ENCODE results near the gene STRA6.

Gene STRA6

GRCh38 chr15:74185710-74186348, 16.8 kb downstream of the STRA6 start:
- Histone ChIP-seq H3K36me3 (ENCODE audit: insufficient read depth, insufficient read length, low read length) (peaks cover 6% of the 10 kb centered on the region), H3K9me3 (ENCODE audit: insufficient read depth, low read length) (no peaks in the 10 kb centered on the region), H3K4me1 (ENCODE audit: insufficient read depth, insufficient read length) (no peaks in the 10 kb centered on the region), H3K27me3 (ENCODE audit: insufficient read depth, insufficient read length) (no peaks in the 10 kb centered on the region), H3K9ac (ENCODE audit: insufficient read length, low read depth) (no peak overlapping the region), H3K4me3 (ENCODE audit: insufficient read length, low read depth) (no peak overlapping the region)
- no peak for DNase-seq (ENCODE audit: low read depth, low spot score)
- TF ChIP-seq YY1 (IDR thresholded peaks at IDR 0.05; ENCODE audit: insufficient read depth, insufficient read length) (no peak), SUZ12 (IDR thresholded peaks at IDR 0.05; ENCODE audit: extremely low read depth, insufficient read depth, insufficient read length) (no peak), ZNF274 (IDR thresholded peaks at IDR 0.05; ENCODE audit: low read depth, low read length) (no peak)

- no peaks in the 10 kb centered on the region for H3K27me3 ChIP-seq (ENCODE audit: insufficient read depth, insufficient read length)
- peaks cover 11% of the 10 kb centered on the region for H3K36me3 ChIP-seq (ENCODE audit: insufficient read depth, insufficient read length, low read length)
- H3K4me3 ChIP-seq (ENCODE audit: insufficient read length, low read depth), result no peak overlapping the region
- peaks cover 7% of the 10 kb centered on the region for H3K4me1 ChIP-seq (ENCODE audit: insufficient read depth, insufficient read length)
- no peak overlapping the region for H3K9ac ChIP-seq (ENCODE audit: insufficient read length, low read depth)
- TF ChIP-seq SUZ12 (IDR thresholded peaks at IDR 0.05; ENCODE audit: extremely low read depth, insufficient read depth, insufficient read length) (no peak), YY1 (IDR thresholded peaks at IDR 0.05; ENCODE audit: insufficient read depth, insufficient read length) (no peak), ZNF274 (IDR thresholded peaks at IDR 0.05; ENCODE audit: low read depth, low read length) (no peak)
- H3K9me3 ChIP-seq (ENCODE audit: insufficient read depth, low read length), result no peaks in the 10 kb centered on the region
- no peak for DNase-seq (ENCODE audit: low read depth, low spot score)
Measured at GRCh38 chr15:74184582-74185091, 17.9 kb downstream of the STRA6 start.

- Histone ChIP-seq H3K9ac (ENCODE audit: insufficient read length, low read depth) (no peak overlapping the region), H3K4me1 (ENCODE audit: insufficient read depth, insufficient read length) (peaks cover 21% of the 10 kb centered on the region), H3K27me3 (ENCODE audit: insufficient read depth, insufficient read length) (no peaks in the 10 kb centered on the region), H3K36me3 (ENCODE audit: insufficient read depth, insufficient read length, low read length) (peaks cover 11% of the 10 kb centered on the region), H3K4me3 (ENCODE audit: insufficient read length, low read depth) (no peak overlapping the region), H3K9me3 (ENCODE audit: insufficient read depth, low read length) (no peaks in the 10 kb centered on the region)
- TF ChIP-seq YY1 (IDR thresholded peaks at IDR 0.05; ENCODE audit: insufficient read depth, insufficient read length), result no peak
- no peak for TF ChIP-seq ZNF274 (IDR thresholded peaks at IDR 0.05; ENCODE audit: low read depth, low read length)
- no peak for TF ChIP-seq SUZ12 (IDR thresholded peaks at IDR 0.05; ENCODE audit: extremely low read depth, insufficient read depth, insufficient read length)
- DNase-seq (ENCODE audit: low read depth, low spot score), result no peak
Measured at GRCh38 chr15:74182131-74182530, 20.5 kb downstream of the STRA6 start.

- H3K9ac ChIP-seq (ENCODE audit: insufficient read length, low read depth), result no peak overlapping the region
- no peak overlapping the region for H3K4me3 ChIP-seq (ENCODE audit: insufficient read length, low read depth)
- TF ChIP-seq ZNF274 (IDR thresholded peaks at IDR 0.05; ENCODE audit: low read depth, low read length), result no peak
- no peak for DNase-seq (ENCODE audit: low read depth, low spot score)
- no peaks in the 10 kb centered on the region for H3K9me3 ChIP-seq (ENCODE audit: insufficient read depth, low read length)
- H3K27me3 ChIP-seq (ENCODE audit: insufficient read depth, insufficient read length), result no peaks in the 10 kb centered on the region
- H3K4me1 ChIP-seq (ENCODE audit: insufficient read depth, insufficient read length), result peaks cover 29% of the 10 kb centered on the region
- peaks cover 11% of the 10 kb centered on the region for H3K36me3 ChIP-seq (ENCODE audit: insufficient read depth, insufficient read length, low read length)
Measured at GRCh38 chr15:74180881-74181602, 21.5 kb downstream of the STRA6 start.

- H3K27me3 ChIP-seq (ENCODE audit: insufficient read depth, insufficient read length), result no peaks in the 10 kb centered on the region
- DNase-seq (ENCODE audit: low read depth, low spot score), result no peak
- H3K36me3 ChIP-seq (ENCODE audit: insufficient read depth, insufficient read length, low read length), result peaks cover 11% of the 10 kb centered on the region
- peaks cover 35% of the 10 kb centered on the region for H3K4me1 ChIP-seq (ENCODE audit: insufficient read depth, insufficient read length)
- H3K9me3 ChIP-seq (ENCODE audit: insufficient read depth, low read length), result no peaks in the 10 kb centered on the region
- no peak overlapping the region for H3K9ac ChIP-seq (ENCODE audit: insufficient read length, low read depth)
- no peak for TF ChIP-seq ZNF274 (IDR thresholded peaks at IDR 0.05; ENCODE audit: low read depth, low read length)
- no peak for TF ChIP-seq YY1 (IDR thresholded peaks at IDR 0.05; ENCODE audit: insufficient read depth, insufficient read length)
- no peak for TF ChIP-seq SUZ12 (IDR thresholded peaks at IDR 0.05; ENCODE audit: extremely low read depth, insufficient read depth, insufficient read length)
- no peak overlapping the region for H3K4me3 ChIP-seq (ENCODE audit: insufficient read length, low read depth)
Measured at GRCh38 chr15:74179983-74180880, 22.4 kb downstream of the STRA6 start.

GRCh38 chr15:74179101-74179841, 23.3 kb downstream of the STRA6 start:
- Histone ChIP-seq H3K4me1 (ENCODE audit: insufficient read depth, insufficient read length) (peaks cover 35% of the 10 kb centered on the region), H3K4me3 (ENCODE audit: insufficient read length, low read depth) (no peak overlapping the region), H3K27me3 (ENCODE audit: insufficient read depth, insufficient read length) (no peaks in the 10 kb centered on the region), H3K36me3 (ENCODE audit: insufficient read depth, insufficient read length, low read length) (peaks cover 11% of the 10 kb centered on the region), H3K9ac (ENCODE audit: insufficient read length, low read depth) (no peak overlapping the region), H3K9me3 (ENCODE audit: insufficient read depth, low read length) (no peaks in the 10 kb centered on the region)
- DNase-seq (ENCODE audit: low read depth, low spot score), result no peak
- TF ChIP-seq SUZ12 (IDR thresholded peaks at IDR 0.05; ENCODE audit: extremely low read depth, insufficient read depth, insufficient read length) (no peak), YY1 (IDR thresholded peaks at IDR 0.05; ENCODE audit: insufficient read depth, insufficient read length) (no peak), ZNF274 (IDR thresholded peaks at IDR 0.05; ENCODE audit: low read depth, low read length) (no peak)

Data from NT2/D1 (cell line).